Psoas muscle (tissue), 8 donors: ENCODE results near the gene YJU2. TPM values are rescaled to one million over a fixed set of nuclear protein-coding genes. Genes with fewer than 3 reads are reported as not detected.
"Not testable (repeated sequence)": the region's sequence is repeated elsewhere in the genome, so short reads cannot be mapped to it uniquely, and the experiment has no call there.

Source experiments
- ATAC-seq, 4 donors: fragments of 200-7000 bp; cut with Tn5 transposase; one replicate each; pipeline ENCODE4 v1.9.1; 2020; ENCODE audit warnings: moderate library complexity in 3 of 4, mild to moderate bottlenecking in 2 of 4
- DNase-seq, 2 donors: peaks; one replicate each; pipeline ENCODE4 v3.0.0-alpha.2; 2020
- H3K27ac ChIP-seq: fragments of 200-600 bp; one replicate; pipeline ENCODE4 v1.8.0; 2022
- H3K27me3 ChIP-seq, 3 donors: fragments of 200-600 bp in 1 of 3; one replicate each; pipeline versions ENCODE4 v1.6.1 to v1.8.0; 2013 to 2022; ENCODE audit warnings: low read length in 2 of 3, mild to moderate bottlenecking in 2 of 3, moderate library complexity in 1 of 3; ENCODE audit not compliant: insufficient read depth in 3 of 3
- H3K36me3 ChIP-seq, 2 donors: fragments of 200-600 bp in 1 of 2; one replicate each; pipeline versions ENCODE4 v1.6.1 to v1.8.0; 2013 to 2022; ENCODE audit warnings: low read depth in 1 of 2, mild to moderate bottlenecking in 1 of 2, moderate library complexity in 1 of 2; ENCODE audit not compliant: insufficient read depth in 1 of 2
- H3K4me1 ChIP-seq: fragments of 200-600 bp; one replicate; pipeline ENCODE4 v1.8.0; 2022
- H3K4me3 ChIP-seq: fragments of 200-600 bp; one replicate; pipeline ENCODE4 v1.8.0; 2022; ENCODE audit warnings: mild to moderate bottlenecking
- H3K9me3 ChIP-seq: fragments of 200-600 bp; one replicate; pipeline ENCODE4 v1.8.0; 2022
- WGBS, 3 donors: extraction: QIAGEN DNeasy Blood & Tissue Kit; methylation state at CpG; one replicate each; pipeline versions ENCODE4 v1.1.6 to v1.1.7; 2013; 5-methylcytosine and 5-hydroxymethylcytosine counted together
- intact Hi-C, 2 donors: fragments of 100-400 bp; cut with DNase I; formaldehyde crosslinking; loops; one replicate each; pipeline versions ENCODE4 v1.11.0 to v1.14.2; 2022
- polyA plus RNA-seq, 3 donors: library from polyadenylated mRNA; stranded (reverse); fragments of 200-250 nt; gene quantifications; one replicate each; pipeline ENCODE4 v1.2.3, GENCODE V29; 2013
- total RNA-seq, 4 donors: library from RNA; stranded (reverse); fragmentation: NEBNext Ultra II Directional in 2 of 4; extraction: Animal tissue kit (Norgen Biotek cat#: 25700) in 2 of 4; gene quantifications; one replicate each; pipeline versions ENCODE4 v1.2.1 to v1.2.4, GENCODE V29; 2021 to 2023
- TF ChIP-seq, protein P1 (sequence below): fragments of 200-600 bp; IDR thresholded peaks from one replicate; pipeline ENCODE4 v1.8.0; 2022; ENCODE audit warnings: antibody characterized with exemption
- donor health status: healthy with polysubstance abuse.
- donor health status: DM: no; HTN: no; CAD: no; lungs with moderate emphysema.
- donor health status: Bipolar disorder and iron deficiency.
- donor health status: healthy.
- donor health status: DM: yes; HTN: yes; CAD: no.
- donor health status: DM: no; HTN: no; CAD: no.
- donor health status: DM: no; HTN: no; CAD: no.
- donor health status: DM: yes; HTN: yes; CAD: no.

YJU2 gene
- total and polyA plus RNA-seq, 7 donors, result 11.7 to 39.9 (median 17.7) TPM

DNA sequence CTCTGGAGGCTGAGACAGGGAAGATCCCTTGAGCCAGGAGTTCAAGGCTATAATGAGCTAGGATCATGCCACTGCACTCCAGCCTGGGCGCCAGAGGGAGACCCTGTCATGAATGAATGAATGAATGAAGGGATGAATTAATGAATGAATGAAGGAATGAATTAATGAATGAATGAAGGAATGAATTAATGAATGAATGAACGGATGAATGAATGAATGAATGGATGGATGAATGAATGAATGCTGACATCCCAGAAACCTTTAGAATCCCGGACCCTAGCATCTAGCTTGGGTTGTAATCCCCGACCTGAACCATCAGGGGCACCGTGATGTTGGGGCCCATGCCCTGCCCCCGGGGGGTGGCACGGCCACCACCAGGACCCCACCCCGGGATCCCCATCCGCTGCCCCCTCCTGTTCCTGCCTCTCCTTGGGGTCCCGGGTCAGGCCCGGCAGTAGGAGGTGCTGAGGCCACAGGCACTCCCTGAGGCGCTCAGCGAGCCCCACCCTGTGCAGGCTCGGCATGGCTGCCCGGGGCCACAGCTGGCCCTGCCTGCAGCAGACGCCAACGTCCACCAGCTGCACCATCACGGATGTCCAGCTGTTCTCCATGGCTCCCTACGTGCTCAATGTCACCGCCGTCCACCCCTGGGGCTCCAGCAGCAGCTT lies 14.1 kb upstream of the YJU2 start:
- H3K4me3 ChIP-seq, result no peak overlapping the region
- no peak overlapping the region for H3K27ac ChIP-seq
- DNase-seq, result no peak
- 20 to 39% (median 25%) methylated on average over 18 to 21 of the region's 21 CpGs for WGBS, 3 donors
- intact Hi-C loops, result no loop called here
- H3K4me1 ChIP-seq, result no peaks in the 10 kb centered on the region
- no peaks in the 10 kb centered on the region for H3K9me3 ChIP-seq
- H3K27me3 ChIP-seq, result peaks cover 0 to 70% (median 15%) of the 10 kb centered on the region in 3 donors
- TF ChIP-seq, protein P1, sequence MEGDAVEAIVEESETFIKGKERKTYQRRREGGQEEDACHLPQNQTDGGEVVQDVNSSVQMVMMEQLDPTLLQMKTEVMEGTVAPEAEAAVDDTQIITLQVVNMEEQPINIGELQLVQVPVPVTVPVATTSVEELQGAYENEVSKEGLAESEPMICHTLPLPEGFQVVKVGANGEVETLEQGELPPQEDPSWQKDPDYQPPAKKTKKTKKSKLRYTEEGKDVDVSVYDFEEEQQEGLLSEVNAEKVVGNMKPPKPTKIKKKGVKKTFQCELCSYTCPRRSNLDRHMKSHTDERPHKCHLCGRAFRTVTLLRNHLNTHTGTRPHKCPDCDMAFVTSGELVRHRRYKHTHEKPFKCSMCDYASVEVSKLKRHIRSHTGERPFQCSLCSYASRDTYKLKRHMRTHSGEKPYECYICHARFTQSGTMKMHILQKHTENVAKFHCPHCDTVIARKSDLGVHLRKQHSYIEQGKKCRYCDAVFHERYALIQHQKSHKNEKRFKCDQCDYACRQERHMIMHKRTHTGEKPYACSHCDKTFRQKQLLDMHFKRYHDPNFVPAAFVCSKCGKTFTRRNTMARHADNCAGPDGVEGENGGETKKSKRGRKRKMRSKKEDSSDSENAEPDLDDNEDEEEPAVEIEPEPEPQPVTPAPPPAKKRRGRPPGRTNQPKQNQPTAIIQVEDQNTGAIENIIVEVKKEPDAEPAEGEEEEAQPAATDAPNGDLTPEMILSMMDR, result no peak
- no peaks in the 10 kb centered on the region for H3K36me3 ChIP-seq
- ATAC-seq, result no peak

DNA sequence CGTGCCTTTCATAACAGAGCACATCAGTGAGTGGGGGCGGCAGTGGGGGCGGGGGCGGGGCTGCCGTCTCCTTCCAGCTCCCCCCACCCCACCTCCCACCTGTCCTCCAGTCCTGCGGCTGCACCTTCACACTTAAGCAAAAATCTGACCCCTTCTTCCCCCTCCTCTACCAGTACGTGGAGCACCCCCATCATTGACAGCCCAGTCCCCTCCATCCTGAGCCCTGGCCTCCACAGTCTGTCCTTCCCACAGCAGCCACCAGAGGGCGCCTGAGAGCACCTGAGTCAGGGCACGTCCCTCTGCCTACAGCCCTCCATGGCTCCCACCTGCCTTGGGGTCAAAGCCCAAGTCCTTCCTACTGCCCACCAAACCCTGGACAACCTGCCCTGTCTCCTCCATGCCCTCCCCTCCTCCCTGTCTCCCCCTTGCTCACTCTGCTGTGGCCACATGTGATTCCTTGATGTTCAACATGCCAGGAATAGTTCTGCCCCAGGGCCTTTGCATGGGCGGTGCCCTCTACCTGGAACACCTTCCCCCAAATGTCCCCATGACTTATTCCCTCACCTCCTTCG lies 13.5 kb upstream of the YJU2 start:
- Histone ChIP-seq H3K4me3 (no peak overlapping the region), H3K27me3 (peaks cover 0 to 68% (median 15%) of the 10 kb centered on the region in 3 donors), H3K27ac (no peak overlapping the region), H3K36me3 (no peaks in the 10 kb centered on the region), H3K4me1 (no peaks in the 10 kb centered on the region), H3K9me3 (no peaks in the 10 kb centered on the region)
- intact Hi-C loops, result no loop called here
- TF ChIP-seq, protein P1, result peak; percentile 36
- peak in 1 of 2 donors; percentile 52 for DNase-seq
- WGBS, 3 donors, result 25 to 29% (median 29%) methylated on average over 8 to 11 of the region's 11 CpGs
- ATAC-seq, result no peak

DNA sequence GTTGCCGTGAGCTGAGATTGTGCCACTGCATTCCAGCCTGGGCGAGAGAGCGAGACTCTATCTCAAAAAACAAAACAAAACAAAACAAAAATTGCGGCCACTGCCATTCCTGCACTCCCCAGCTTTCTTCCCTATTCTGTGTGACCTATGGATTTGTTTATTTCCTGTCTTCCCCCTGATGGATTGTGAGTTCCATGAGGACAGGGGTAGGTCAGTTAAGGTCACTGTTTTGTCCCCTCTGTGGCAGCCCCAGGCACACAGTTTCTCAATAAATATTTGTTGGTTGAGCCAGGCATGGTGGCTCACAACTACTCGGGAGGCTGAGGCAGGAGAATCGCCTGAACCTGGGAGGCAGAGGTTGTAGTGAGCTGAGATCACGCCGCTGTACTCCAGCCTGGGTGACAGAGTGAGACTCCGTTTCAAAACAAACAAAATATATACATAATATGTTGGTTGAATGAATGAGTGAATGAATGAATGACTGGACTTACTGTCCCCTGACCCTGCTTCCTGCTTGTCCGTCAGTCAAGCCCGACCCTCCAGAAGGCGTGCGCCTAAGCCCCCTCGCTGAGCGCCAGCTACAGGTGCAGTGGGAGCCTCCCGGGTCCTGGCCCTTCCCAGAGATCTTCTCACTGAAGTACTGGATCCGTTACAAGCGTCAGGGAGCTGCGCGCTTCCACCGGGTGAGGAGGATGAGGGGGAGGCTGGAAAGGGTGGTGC lies 12.6 kb upstream of the YJU2 start:
- TF ChIP-seq, protein P1, result no peak
- Histone ChIP-seq H3K36me3 (no peaks in the 10 kb centered on the region), H3K9me3 (no peaks in the 10 kb centered on the region), H3K4me1 (no peaks in the 10 kb centered on the region), H3K4me3 (no peak overlapping the region), H3K27me3 (peaks cover 0 to 61% (median 9%) of the 10 kb centered on the region in 3 donors), H3K27ac (no peak overlapping the region)
- intact Hi-C loops, result no loop called here
- DNase-seq (no peak), ATAC-seq (no peak)
- WGBS, 3 donors, result 39 to 47% (median 43%) methylated on average over 21 of the region's 21 CpGs

DNA sequence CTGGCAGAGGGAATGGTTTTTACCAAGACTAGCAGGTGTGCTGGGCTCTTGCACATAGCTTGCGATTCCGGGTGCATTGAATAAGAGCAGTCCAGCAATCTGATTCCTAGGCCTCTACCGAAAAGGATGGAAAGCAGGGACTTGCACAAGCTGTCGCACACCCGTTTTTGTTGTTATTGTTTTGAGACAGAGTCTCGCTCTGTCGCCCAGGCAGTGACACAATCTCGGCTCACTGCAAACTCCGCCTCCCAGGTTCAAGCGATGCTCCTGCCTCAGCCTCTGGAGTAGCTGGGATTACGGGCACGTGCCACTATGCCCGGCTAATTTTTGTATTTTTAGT lies 12.0 kb upstream of the YJU2 start:
- 50 to 64% (median 52%) methylated on average over 13 of the region's 13 CpGs for WGBS, 3 donors
- Histone ChIP-seq H3K27ac (no peak overlapping the region), H3K36me3 (no peaks in the 10 kb centered on the region), H3K4me1 (no peaks in the 10 kb centered on the region), H3K9me3 (no peaks in the 10 kb centered on the region), H3K27me3 (peaks cover 0 to 57% (median 6%) of the 10 kb centered on the region in 3 donors), H3K4me3 (no peak overlapping the region)
- no peak for ATAC-seq
- no peak for DNase-seq
- intact Hi-C loops, result no loop called here
- TF ChIP-seq, protein P1, result no peak

DNA sequence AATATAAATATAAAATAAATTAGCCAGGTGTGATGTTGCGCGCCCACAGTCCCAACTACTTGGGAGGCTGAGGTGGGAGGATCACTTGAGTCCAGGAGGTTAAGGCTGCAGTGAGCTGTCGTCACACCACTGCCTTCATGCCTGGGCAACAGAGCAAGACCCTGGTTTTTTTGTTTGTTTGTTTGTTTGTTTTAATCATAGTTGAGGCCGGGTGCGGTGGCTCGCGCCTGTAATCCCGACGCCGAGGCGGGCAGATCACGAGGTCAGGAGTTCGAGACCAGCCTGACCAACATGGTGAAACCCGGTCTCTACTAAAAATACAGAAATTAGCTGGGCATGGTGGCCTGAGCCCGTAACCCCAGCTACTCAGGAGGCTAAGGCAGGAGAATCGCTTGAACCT lies 9.4 kb upstream of the YJU2 start:
- H3K36me3 ChIP-seq, ATAC-seq, H3K9me3 ChIP-seq, intact Hi-C loops, H3K27ac ChIP-seq, DNase-seq, H3K4me3 ChIP-seq, H3K4me1 ChIP-seq: not testable (repeated sequence)
- H3K27me3 ChIP-seq, result peaks cover 0 to 53% (median 12%) of the 10 kb centered on the region in 3 donors
- 87 to 92% (median 89%) methylated on average over 16 of the region's 16 CpGs for WGBS, 3 donors
